K562 (cell line): ENCODE data around the gene SCFD2. TPM values are rescaled to one million over a fixed set of nuclear protein-coding genes. Genes with fewer than 3 reads are reported as not detected.

Experiments used
- ATAC-seq: fragments of 200-7000 bp; cut with Tn5 transposase; 3 replicates; pipeline ENCODE4 v1.9.1; 2020; ENCODE audit warnings: moderate library complexity
- BruUV-seq: library from RNA; stranded (reverse); fragments of 400-500 nt; replicated peaks from 2 replicates; lab custom pipeline; 2021; lab: Mats Ljungman, UMichigan
- CTCF ChIA-PET: fragments of 300-600 bp; formaldehyde crosslinking; extraction: SDS; loops from one replicate; lab custom pipeline; 2021; ENCODE audit warnings: low intra/inter-chr PET ratio; lab: Yijun Ruan, JAX
- POLR2A ChIA-PET: fragments of 300-600, 350-650 bp; sonication (Branson Sonifier 250); formaldehyde crosslinking; extraction: SDS; loops from one replicate; lab custom pipeline; 2021; ENCODE audit warnings: antibody characterized with exemption, inconsistent platforms; lab: Yijun Ruan, JAX
- DNase-seq, 4 experiments: peaks; one replicate each; pipeline versions ENCODE4 v3.0.0 to v3.0.0-alpha.2; 2011 to 2018; ENCODE audit warnings: low spot score in 3 of 4, mixed read lengths in 3 of 4; ENCODE audit errors: extremely low read depth in 1 of 4
- FAIRE-seq: peaks from 2 replicates; lab custom pipeline; 2011; peaks lifted over from hg19 to GRCh38; lab: Jason Lieb, UNC
- H2AFZ ChIP-seq: 2 replicates; pipeline ENCODE4 v1.6.0; 2011; ENCODE audit warnings: low read depth, low read length, control low read depth, inconsistent platforms
- H3K27ac ChIP-seq: fragments of 200-600 bp; 3 replicates; pipeline ENCODE4 v1.8.0; 2011; ENCODE audit warnings: low read depth, mild to moderate bottlenecking, control low read depth, inconsistent platforms, low read length, moderate library complexity, mixed read lengths; ENCODE audit errors: extremely low read depth
- H3K27me3 ChIP-seq, 2 experiments: fragments of 300-600 bp in 1 of 2; 2 replicates in 1 of 2; 3 replicates in 1 of 2; pipeline versions ENCODE4 v1.6.0 to v1.8.0; 2011; ENCODE audit warnings: inconsistent platforms in 2 of 2, low read length in 2 of 2, mild to moderate bottlenecking in 1 of 2, mixed read lengths in 1 of 2, moderate library complexity in 1 of 2; ENCODE audit not compliant: control insufficient read depth in 2 of 2, insufficient read depth in 2 of 2
- H3K36me3 ChIP-seq: fragments of 300-600 bp; 3 replicates; pipeline ENCODE4 v1.8.0; 2011; ENCODE audit warnings: mild to moderate bottlenecking, low read length, inconsistent platforms; ENCODE audit not compliant: control insufficient read depth, insufficient read depth
- H3K4me1 ChIP-seq, 2 experiments: fragments of 200-600 bp in 1 of 2; replicated peaks in 1 of 2; 2 replicates in 1 of 2; 3 replicates in 1 of 2; pipeline versions ENCODE4 v1.5.1 to v1.8.0; 2011; ENCODE audit warnings: inconsistent platforms in 2 of 2, low read length in 2 of 2, mild to moderate bottlenecking in 1 of 2, mixed read lengths in 1 of 2, moderate library complexity in 1 of 2; ENCODE audit not compliant: control insufficient read depth in 2 of 2, insufficient read depth in 2 of 2
- H3K4me2 ChIP-seq: 2 replicates; pipeline ENCODE4 v1.6.1; 2011; ENCODE audit warnings: low read length, control low read depth, inconsistent platforms, mixed read lengths; ENCODE audit not compliant: insufficient read depth
- H3K4me3 ChIP-seq: fragments of 200-600 bp; sonication (generic), shearing (Covaris generic); 2 replicates; pipeline ENCODE4 v1.5.1; 2016; ENCODE audit warnings: control low read depth, inconsistent platforms
- H3K79me2 ChIP-seq: fragments of 200-600 bp; 3 replicates; pipeline ENCODE4 v1.8.0; 2011; ENCODE audit warnings: low read length, inconsistent platforms; ENCODE audit not compliant: control insufficient read depth, insufficient read depth
- H3K9ac ChIP-seq, 2 experiments: 2 replicates each; pipeline versions ENCODE4 v1.6.0 to v1.6.1; 2011; ENCODE audit warnings: low read depth in 2 of 2, low read length in 2 of 2, control low read depth in 1 of 2, inconsistent platforms in 1 of 2, mild to moderate bottlenecking in 1 of 2, mixed read lengths in 1 of 2; ENCODE audit not compliant: insufficient read depth in 1 of 2
- H3K9me1 ChIP-seq: one replicate; pipeline ENCODE4 v1.6.0; 2011; ENCODE audit warnings: inconsistent platforms, mild to moderate bottlenecking, low read length, moderate library complexity; ENCODE audit not compliant: control insufficient read depth, insufficient read depth
- H3K9me3 ChIP-seq: replicated peaks from 2 replicates; pipeline ENCODE4 v1.5.1; 2011; ENCODE audit warnings: low read depth, low read length, inconsistent platforms; ENCODE audit not compliant: control insufficient read depth, insufficient read depth
- H4K20me1 ChIP-seq: replicated peaks from 2 replicates; pipeline ENCODE4 v1.6.1; 2011; ENCODE audit warnings: low read length, inconsistent platforms, mixed read lengths; ENCODE audit not compliant: control insufficient read depth, insufficient read depth
- BRD4 ChIP-seq: fragments of 200-600 bp; sonication (generic); IDR thresholded peaks from 2 replicates; pipeline ENCODE4 v1.6.1; 2017; ENCODE audit warnings: inconsistent platforms
- C11orf30 ChIP-seq: fragments of 450-650 bp; IDR thresholded peaks from 2 replicates; pipeline ENCODE4 v1.6.1; 2016; ENCODE audit warnings: low read depth, mild to moderate bottlenecking
- PCBP1 ChIP-seq: fragments of 200-400 bp; formaldehyde crosslinking; IDR thresholded peaks from 2 replicates; pipeline ENCODE4 v1.6.1; 2018; ENCODE audit warnings: mild to moderate bottlenecking, low read depth, low read length; ENCODE audit not compliant: poor library complexity, severe bottlenecking
- WGBS: fragments of 100-300 bp; shearing (Covaris generic); methylation state at CpG from one replicate; pipeline ENCODE4 v1.1.6; 2016; ENCODE audit warnings: low coverage, mixed read lengths; ENCODE audit not compliant: insufficient coverage; ENCODE audit errors: missing lambda C conversion rate; 5-methylcytosine and 5-hydroxymethylcytosine counted together
- in situ Hi-C: fragments of 300-500 bp; cut with MboI; formaldehyde crosslinking; loops from 4 replicates; pipeline ENCODE4 v1.15.0; 2018; ENCODE audit warnings: inconsistent platforms, mixed read lengths
- intact Hi-C: fragments of 100-400 bp; cut with micrococcal nuclease; formaldehyde crosslinking; loops from 2 replicates; pipeline ENCODE4 v1.14.2; 2022
- polyA plus RNA-seq, 8 experiments: library from polyadenylated mRNA; depleted of rRNA in 4 of 8; stranded (reverse) in 5 of 8; unstranded in 3 of 8; fragments of >200 nt; fragmentation: Nextera tagmentation in 2 of 8; fragmentation: Illumina TruSeq in 1 of 8; extraction: Ambion mirVana in 2 of 8; extraction: Trizol in 1 of 8; gene quantifications; 2 replicates each; pipeline versions ENCODE4 v1.2.1 to v1.2.3, GENCODE V29; 2011 to 2014; ENCODE audit warnings: inconsistent platforms in 1 of 8, missing spikeins in 1 of 8
- total RNA-seq, 7 experiments: library from RNA; depleted of rRNA in 6 of 7; stranded (reverse); fragments of >200 nt in 6 of 7; fragmentation: Illumina TruSeq in 2 of 7; extraction: Trizol in 2 of 7; gene quantifications; 2 replicates each; pipeline versions ENCODE4 v1.2.1 to v1.2.3, GENCODE V29; 2011 to 2021; ENCODE audit warnings: low replicate concordance in 1 of 7
- TF ChIP-seq, protein P1 (sequence below), 2 experiments: fragments of 450-650 bp; IDR thresholded peaks; 2 replicates each; pipeline ENCODE4 v1.6.1; 2016
- TF ChIP-seq, protein P2 (sequence below): sonication (generic); formaldehyde crosslinking; IDR thresholded peaks from 2 replicates; pipeline ENCODE4 v1.8.0; 2022; ENCODE audit warnings: mild to moderate bottlenecking, missing genetic modification reagents, borderline replicate concordance

SCFD2 gene
- total and polyA plus RNA-seq, 9 of the 15 experiments (the other 6 are each of a cell fraction or from before 2014, with no cell fraction given), result 5.7 to 30.3 (median 22.8) TPM

- H3K27me3 ChIP-seq, result no peaks in the 10 kb centered on the region
- H3K9me1 ChIP-seq, result no peaks in the 10 kb centered on the region
- H3K9me3 ChIP-seq, result no peaks in the 10 kb centered on the region
- H3K79me2 ChIP-seq, result 0 out of 3 replicates have a peak, but pooled peaks cover 3% of the 10 kb centered on the region
- ChIA-PET CTCF (no interaction called here), POLR2A (no interaction called here)
- intact Hi-C loops, result no loop called here
- BruUV-seq, result no TSS peak
- H3K4me1 ChIP-seq, result no peaks in the 10 kb centered on the region
- WGBS, result 80% methylated on average over 5 of the region's 5 CpGs
- H3K9ac ChIP-seq, result no peak overlapping the region
- DNase-seq, result no peak
- no peak for FAIRE-seq
- in situ Hi-C loops, result no loop called here
- H3K27ac ChIP-seq, result no peak overlapping the region
- H3K4me3 ChIP-seq, result no peak overlapping the region
- no peak overlapping the region for H3K4me2 ChIP-seq
- H4K20me1 ChIP-seq, result no peaks in the 10 kb centered on the region
- H3K36me3 ChIP-seq, result no peaks in the 10 kb centered on the region
- TF ChIP-seq PCBP1, result no peak
- TF ChIP-seq BRD4, result no peak
- no peak for TF ChIP-seq C11orf30
- TF ChIP-seq, protein P1, sequence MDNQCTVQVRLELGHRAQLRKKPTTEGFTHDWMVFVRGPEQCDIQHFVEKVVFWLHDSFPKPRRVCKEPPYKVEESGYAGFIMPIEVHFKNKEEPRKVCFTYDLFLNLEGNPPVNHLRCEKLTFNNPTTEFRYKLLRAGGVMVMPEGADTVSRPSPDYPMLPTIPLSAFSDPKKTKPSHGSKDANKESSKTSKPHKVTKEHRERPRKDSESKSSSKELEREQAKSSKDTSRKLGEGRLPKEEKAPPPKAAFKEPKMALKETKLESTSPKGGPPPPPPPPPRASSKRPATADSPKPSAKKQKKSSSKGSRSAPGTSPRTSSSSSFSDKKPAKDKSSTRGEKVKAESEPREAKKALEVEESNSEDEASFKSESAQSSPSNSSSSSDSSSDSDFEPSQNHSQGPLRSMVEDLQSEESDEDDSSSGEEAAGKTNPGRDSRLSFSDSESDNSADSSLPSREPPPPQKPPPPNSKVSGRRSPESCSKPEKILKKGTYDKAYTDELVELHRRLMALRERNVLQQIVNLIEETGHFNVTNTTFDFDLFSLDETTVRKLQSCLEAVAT (IDR thresholded peaks at IDR 0.05), result no peak
- TF ChIP-seq, protein P2, sequence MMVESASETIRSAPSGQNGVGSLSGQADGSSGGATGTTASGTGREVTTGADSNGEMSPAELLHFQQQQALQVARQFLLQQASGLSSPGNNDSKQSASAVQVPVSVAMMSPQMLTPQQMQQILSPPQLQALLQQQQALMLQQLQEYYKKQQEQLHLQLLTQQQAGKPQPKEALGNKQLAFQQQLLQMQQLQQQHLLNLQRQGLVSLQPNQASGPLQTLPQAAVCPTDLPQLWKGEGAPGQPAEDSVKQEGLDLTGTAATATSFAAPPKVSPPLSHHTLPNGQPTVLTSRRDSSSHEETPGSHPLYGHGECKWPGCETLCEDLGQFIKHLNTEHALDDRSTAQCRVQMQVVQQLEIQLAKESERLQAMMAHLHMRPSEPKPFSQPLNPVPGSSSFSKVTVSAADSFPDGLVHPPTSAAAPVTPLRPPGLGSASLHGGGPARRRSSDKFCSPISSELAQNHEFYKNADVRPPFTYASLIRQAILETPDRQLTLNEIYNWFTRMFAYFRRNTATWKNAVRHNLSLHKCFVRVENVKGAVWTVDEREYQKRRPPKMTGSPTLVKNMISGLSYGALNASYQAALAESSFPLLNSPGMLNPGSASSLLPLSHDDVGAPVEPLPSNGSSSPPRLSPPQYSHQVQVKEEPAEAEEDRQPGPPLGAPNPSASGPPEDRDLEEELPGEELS (CRISPR knock-in tag), result no peak
- no peak for ATAC-seq
- no peak overlapping the region for H2AFZ ChIP-seq
These were observed 85.0 kb downstream of the SCFD2 start for GRCh38 chr4:53280846-53281245.
